ENCODE measurements around the gene BLM. TPM values are rescaled to one million over a fixed set of nuclear protein-coding genes. Genes with fewer than 3 reads are reported as not detected.

Gene BLM
- total RNA-seq, 1 donor from 2014 or later, result 3.7 TPM

- no peak overlapping the region for H3K9ac ChIP-seq (ENCODE audit: low read length)
- DNase-seq (ENCODE audit: low read depth) (no peak), FAIRE-seq (no peak)
- H3K4me1 ChIP-seq (ENCODE audit: insufficient read depth, low read length), result no peaks in the 10 kb centered on the region
- H3K4me3 ChIP-seq (ENCODE audit: insufficient read depth, low read depth, low read length), result no peak overlapping the region
- Mint-ChIP-seq H3K27me3 (ENCODE audit: low read depth, unreplicated experiment) (peaks cover 5% of the 10 kb centered on the region), H3K9me3 (ENCODE audit: unreplicated experiment) (no peaks in the 10 kb centered on the region), H3K27ac (ENCODE audit: unreplicated experiment) (no peak overlapping the region), H3K36me3 (ENCODE audit: low read depth, unreplicated experiment) (no peaks in the 10 kb centered on the region), H3K4me3 (ENCODE audit: unreplicated experiment) (no peak overlapping the region), H3K4me1 (ENCODE audit: low read depth, unreplicated experiment) (no peaks in the 10 kb centered on the region)
- H3K79me2 ChIP-seq (ENCODE audit: insufficient read depth, low read length), result no peaks in the 10 kb centered on the region
- no peak overlapping the region for H2AFZ ChIP-seq (ENCODE audit: low read depth, low read length)
- no peak overlapping the region for H3K27ac ChIP-seq (ENCODE audit: low read depth, low read length)
- no peaks in the 10 kb centered on the region for H3K36me3 ChIP-seq (ENCODE audit: insufficient read depth, low read length)
- no peaks in the 10 kb centered on the region for H3K9me3 ChIP-seq (ENCODE audit: insufficient read depth, low read depth, low read length)
- no peak for TF ChIP-seq EZH2 (IDR thresholded peaks at IDR 0.05; ENCODE audit: insufficient read depth, low read length)
- no peak for TF ChIP-seq CTCF (IDR thresholded peaks at IDR 0.05; ENCODE audit: insufficient read depth, low read depth, low read length)
- no peaks in the 10 kb centered on the region for H4K20me1 ChIP-seq (ENCODE audit: insufficient read depth, low read length)
- no peaks in the 10 kb centered on the region for H3K27me3 ChIP-seq (ENCODE audit: insufficient read depth, low read length)
- no peak overlapping the region for H3K4me2 ChIP-seq (ENCODE audit: low read length)
These were observed 109.8 kb downstream of the BLM start for GRCh38 chr15:90826886-90827435.

- H3K79me2 ChIP-seq (ENCODE audit: insufficient read depth, low read length), result no peaks in the 10 kb centered on the region
- Mint-ChIP-seq H3K27ac (ENCODE audit: unreplicated experiment) (no peak overlapping the region), H3K36me3 (ENCODE audit: low read depth, unreplicated experiment) (no peaks in the 10 kb centered on the region), H3K4me3 (ENCODE audit: unreplicated experiment) (no peak overlapping the region), H3K9me3 (ENCODE audit: unreplicated experiment) (no peaks in the 10 kb centered on the region), H3K27me3 (ENCODE audit: low read depth, unreplicated experiment) (peaks cover 5% of the 10 kb centered on the region), H3K4me1 (ENCODE audit: low read depth, unreplicated experiment) (no peaks in the 10 kb centered on the region)
- no peak for FAIRE-seq
- H3K27me3 ChIP-seq (ENCODE audit: insufficient read depth, low read length), result no peaks in the 10 kb centered on the region
- H3K36me3 ChIP-seq (ENCODE audit: insufficient read depth, low read length), result no peaks in the 10 kb centered on the region
- no peak overlapping the region for H3K4me3 ChIP-seq (ENCODE audit: insufficient read depth, low read depth, low read length)
- DNase-seq (ENCODE audit: low read depth), result no peak
- no peak overlapping the region for H3K9ac ChIP-seq (ENCODE audit: low read length)
- H4K20me1 ChIP-seq (ENCODE audit: insufficient read depth, low read length), result no peaks in the 10 kb centered on the region
- no peaks in the 10 kb centered on the region for H3K9me3 ChIP-seq (ENCODE audit: insufficient read depth, low read depth, low read length)
- no peak overlapping the region for H3K27ac ChIP-seq (ENCODE audit: low read depth, low read length)
- TF ChIP-seq CTCF (IDR thresholded peaks at IDR 0.05; ENCODE audit: insufficient read depth, low read depth, low read length) (no peak), EZH2 (IDR thresholded peaks at IDR 0.05; ENCODE audit: insufficient read depth, low read length) (no peak)
- H2AFZ ChIP-seq (ENCODE audit: low read depth, low read length), result no peak overlapping the region
- no peaks in the 10 kb centered on the region for H3K4me1 ChIP-seq (ENCODE audit: insufficient read depth, low read length)
- H3K4me2 ChIP-seq (ENCODE audit: low read length), result no peak overlapping the region
These were observed 111.0 kb downstream of the BLM start for GRCh38 chr15:90828111-90828510.

- H3K27ac Mint-ChIP-seq (ENCODE audit: unreplicated experiment), result no peak overlapping the region
- no peak overlapping the region for H3K4me3 ChIP-seq (ENCODE audit: insufficient read depth, low read depth, low read length)
- H3K79me2 ChIP-seq (ENCODE audit: insufficient read depth, low read length), result no peaks in the 10 kb centered on the region
- H3K36me3 ChIP-seq (ENCODE audit: insufficient read depth, low read length), result no peaks in the 10 kb centered on the region
- H3K36me3 Mint-ChIP-seq (ENCODE audit: low read depth, unreplicated experiment), result no peaks in the 10 kb centered on the region
- no peaks in the 10 kb centered on the region for H3K9me3 ChIP-seq (ENCODE audit: insufficient read depth, low read depth, low read length)
- FAIRE-seq, result no peak
- no peaks in the 10 kb centered on the region for H3K9me3 Mint-ChIP-seq (ENCODE audit: unreplicated experiment)
- H3K4me1 ChIP-seq (ENCODE audit: insufficient read depth, low read length), result no peaks in the 10 kb centered on the region
- H3K4me2 ChIP-seq (ENCODE audit: low read length), result no peak overlapping the region
- H3K27me3 ChIP-seq (ENCODE audit: insufficient read depth, low read length), result no peaks in the 10 kb centered on the region
- H3K27me3 Mint-ChIP-seq (ENCODE audit: low read depth, unreplicated experiment), result peaks cover 4% of the 10 kb centered on the region
- no peak overlapping the region for H3K9ac ChIP-seq (ENCODE audit: low read length)
- DNase-seq (ENCODE audit: low read depth), result no peak
- H3K27ac ChIP-seq (ENCODE audit: low read depth, low read length), result no peak overlapping the region
- no peaks in the 10 kb centered on the region for H3K4me1 Mint-ChIP-seq (ENCODE audit: low read depth, unreplicated experiment)
- no peak overlapping the region for H3K4me3 Mint-ChIP-seq (ENCODE audit: unreplicated experiment)
- TF ChIP-seq EZH2 (IDR thresholded peaks at IDR 0.05; ENCODE audit: insufficient read depth, low read length) (no peak), CTCF (IDR thresholded peaks at IDR 0.05; ENCODE audit: insufficient read depth, low read depth, low read length) (no peak)
- H2AFZ ChIP-seq (ENCODE audit: low read depth, low read length), result no peak overlapping the region
- H4K20me1 ChIP-seq (ENCODE audit: insufficient read depth, low read length), result no peaks in the 10 kb centered on the region
These were observed 112.0 kb downstream of the BLM start for GRCh38 chr15:90829126-90829525.

All from astrocyte (in vitro differentiated cells and primary cell).